Measurements from ENCODE around the gene GFI1B.

GFI1B gene

DNA sequence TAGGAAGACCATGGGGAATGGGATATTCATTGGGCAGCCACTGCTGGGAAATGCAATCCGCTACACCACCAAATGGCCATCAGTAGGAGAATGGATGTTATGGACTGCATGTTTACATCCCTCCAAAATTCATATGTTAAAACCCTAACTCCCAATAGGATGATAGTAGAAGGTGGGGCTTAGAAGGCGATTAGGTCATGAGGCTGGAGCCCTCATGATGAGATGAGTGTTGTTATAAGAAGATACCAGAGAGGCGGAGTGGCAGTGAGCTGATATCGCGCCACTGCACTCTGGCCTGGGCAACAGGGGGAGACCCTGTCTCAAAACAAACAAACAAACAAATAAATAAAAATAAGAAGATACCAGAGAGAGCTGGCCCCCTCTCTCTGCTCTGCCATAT, 36.2 kb downstream of the GFI1B start:
- no peak for DNase-seq (ENCODE audit: low read depth)

DNA sequence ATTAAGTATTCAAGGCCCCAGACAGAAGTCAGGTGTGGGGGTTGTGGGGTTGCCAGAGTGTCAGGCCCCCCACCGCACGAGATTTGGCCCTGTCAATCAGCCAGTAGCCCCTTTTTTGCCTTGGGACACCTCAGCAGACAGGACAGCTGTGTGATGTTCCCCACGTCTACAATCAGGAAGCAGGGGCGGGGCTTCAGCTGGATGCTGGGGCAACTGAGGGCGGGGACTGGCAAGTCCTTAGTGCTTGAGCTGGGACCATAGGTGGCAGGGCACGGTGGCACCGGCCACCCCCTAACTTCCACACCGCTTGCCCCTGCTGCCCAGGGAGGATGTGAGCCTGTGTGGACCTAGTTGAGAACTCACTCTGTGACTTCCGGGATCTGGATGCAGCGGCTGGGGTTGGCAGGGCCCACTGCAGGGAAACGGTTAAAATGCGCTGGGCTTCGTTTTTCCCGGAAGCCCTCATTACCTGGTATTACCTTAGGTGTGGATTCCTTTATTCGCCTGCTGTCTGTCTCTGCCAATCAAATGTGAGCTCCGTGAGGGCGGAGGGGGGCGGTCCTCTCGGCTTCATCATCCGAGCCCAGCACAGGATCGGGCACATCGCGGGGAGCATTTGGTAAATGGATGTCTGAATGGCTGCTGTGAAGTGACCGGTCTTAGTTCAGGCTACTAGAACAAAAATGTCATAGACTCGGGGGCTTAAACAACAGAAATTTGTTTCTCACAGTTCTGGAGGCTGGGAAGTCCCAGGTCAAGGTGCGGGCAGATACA, 44.8 kb downstream of the GFI1B start:
- no peak for DNase-seq (ENCODE audit: low read depth)

DNA sequence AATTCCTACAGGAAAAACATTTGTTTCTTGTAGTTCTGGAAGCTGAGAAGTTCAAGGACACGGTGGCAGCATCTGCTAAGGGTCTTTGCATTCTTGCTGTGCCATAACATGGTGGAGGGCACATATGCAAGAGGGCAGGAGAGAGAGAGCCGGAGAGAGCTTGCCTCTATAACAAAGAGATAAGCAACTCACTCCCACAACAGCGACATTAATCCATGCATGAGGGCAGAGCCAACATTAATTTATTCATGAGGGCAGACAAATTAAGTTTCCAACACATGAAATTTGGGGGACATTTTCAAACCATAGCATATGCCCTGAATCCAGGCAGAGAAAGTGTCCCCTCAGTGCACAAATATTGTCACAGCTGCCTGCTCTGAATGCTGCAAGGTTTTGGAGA, 47.9 kb downstream of the GFI1B start:
- DNase-seq (ENCODE audit: low read depth) = no peak

DNA sequence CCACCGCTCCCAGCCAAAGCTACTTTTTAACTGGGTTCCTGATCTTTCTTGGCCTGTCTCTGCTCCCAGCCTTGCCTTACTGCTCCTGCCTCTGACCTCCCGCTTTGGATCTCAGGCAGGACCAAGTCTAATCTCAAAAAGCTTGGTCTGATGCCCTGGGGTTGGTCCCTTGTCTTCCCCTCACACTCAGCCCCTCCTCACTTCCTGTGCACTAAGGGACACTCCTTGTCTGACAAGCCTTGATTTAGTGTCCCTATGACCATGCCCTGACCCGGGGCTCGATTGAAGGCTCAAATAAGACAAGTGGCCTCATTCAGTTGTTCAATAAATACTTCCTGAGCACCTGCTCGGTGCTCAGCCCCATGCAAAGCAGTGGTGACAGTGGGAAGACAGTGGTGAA, 48.6 kb downstream of the GFI1B start:
- no peak for DNase-seq (ENCODE audit: low read depth)

DNA sequence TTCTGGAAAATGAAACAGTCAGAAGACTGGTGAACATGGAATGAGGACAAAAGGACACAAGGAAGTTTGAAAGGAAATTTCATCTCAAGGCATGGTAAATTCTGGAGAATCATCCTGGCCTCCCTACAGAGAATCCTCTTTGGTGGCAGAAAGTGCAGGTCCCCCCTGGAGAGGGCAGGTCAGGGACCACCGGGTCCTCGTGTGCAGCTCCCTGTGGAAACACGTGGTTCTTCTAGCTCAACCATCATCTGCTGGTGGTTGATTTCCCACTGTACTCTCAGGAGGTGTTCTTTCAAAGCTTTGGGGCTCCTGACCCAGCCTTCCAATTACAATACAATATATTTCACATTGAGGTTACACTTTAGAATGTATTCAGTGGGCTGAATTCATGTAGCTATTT, 49.7 kb downstream of the GFI1B start:
- DNase-seq (ENCODE audit: low read depth) = no peak

DNA sequence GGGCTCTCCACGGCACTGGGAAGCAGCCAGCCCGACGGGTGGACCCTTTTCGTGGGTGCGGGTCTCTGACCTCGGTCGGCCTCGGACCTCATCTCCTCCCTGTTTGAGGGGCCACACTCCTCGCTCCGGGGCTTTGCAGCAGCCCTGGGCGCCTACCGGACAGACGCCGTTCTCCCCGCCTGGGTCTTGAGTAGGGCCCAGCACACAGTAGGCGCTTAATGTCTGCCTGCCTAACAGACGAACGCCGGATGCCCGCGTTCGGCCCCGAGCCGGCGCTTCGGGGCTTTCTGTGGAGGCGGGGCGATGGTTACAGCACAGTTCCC, 51.5 kb downstream of the GFI1B start:
- DNase-seq (ENCODE audit: low read depth) = no peak

DNA sequence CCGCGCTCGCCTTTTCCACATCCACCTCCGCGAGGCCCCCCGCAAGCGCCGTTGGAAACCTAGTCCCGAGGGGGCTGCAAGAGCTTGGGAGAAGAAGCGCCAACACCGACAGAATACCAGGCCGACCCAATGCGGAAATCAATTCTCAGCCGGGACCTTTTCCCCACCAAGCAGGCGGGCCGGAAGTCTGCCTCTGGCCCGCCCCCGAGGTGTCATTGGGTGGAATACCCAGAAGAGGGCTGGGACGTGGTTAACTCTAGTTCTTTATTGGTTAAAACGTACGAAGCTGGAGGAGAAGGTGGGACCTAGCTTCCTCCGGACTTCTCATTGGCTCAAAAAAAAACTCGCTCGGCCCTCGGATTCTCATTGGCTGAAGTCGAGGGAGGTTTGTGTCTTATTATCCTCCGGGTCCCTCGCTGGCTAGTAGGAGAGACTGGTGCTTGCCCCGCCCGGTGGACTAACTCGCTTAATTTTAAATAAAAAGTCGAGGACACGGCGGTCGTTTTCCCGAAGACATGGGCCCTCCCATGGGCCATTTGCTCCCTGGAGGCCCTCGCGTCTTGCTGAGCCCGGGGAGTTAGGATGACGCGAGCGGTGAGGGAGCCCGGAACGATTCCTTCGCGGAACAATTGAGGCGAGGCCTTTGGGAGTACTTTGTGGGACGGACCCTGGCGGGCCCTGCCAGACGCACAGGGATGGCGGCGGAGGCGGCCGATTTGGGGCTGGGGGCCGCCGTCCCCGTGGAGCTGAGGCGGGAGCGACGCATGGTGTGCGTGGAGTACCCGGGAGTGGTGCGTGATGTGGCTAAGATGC, 52.0 kb downstream of the GFI1B start, which contains the start of gene GTF3C5:
TSS of gene GTF3C5 (plus strand) at position 681 of the 813 bp plus-strand sequence. CDS start at position 696, 15 bp downstream.
- peak; percentile 98 for DNase-seq (ENCODE audit: low read depth)

DNA sequence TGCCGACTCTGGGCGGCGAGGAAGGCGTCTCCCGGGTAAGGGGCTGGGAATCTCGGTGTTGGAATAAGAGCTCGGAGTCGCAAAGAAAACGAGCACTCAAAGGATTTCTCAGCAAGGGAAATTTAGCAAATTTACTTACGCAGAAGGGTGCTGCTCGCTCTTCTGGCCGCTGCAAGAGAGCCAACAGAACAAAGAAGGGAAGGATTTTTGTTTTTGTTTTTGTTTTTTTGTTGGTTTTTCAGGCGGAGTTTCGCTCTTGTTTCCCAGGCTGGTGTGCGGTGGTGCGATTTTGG, 52.6 kb downstream of the GFI1B start:
- DNase-seq (ENCODE audit: low read depth) = no peak

DNA sequence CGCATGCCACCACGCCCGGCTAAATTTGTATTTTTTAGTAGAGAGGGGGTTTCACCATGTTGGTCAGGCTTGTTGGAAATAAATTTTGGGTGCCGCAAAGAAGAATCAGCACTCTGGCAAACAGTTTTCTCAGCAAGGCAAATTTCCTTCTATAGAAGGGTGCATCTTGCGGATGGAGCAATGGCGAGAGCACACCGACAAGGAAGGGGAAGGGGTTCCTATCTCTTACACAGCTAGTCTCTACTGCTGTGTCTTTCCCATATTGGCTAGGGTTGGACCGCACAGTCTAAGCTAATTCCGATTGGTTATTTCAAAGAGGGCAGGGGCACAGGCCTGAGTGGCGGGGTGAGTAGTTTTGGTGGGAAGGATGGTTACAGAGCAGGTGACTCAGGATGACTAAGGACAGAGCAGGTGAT, 53.0 kb downstream of the GFI1B start:
- no peak for DNase-seq (ENCODE audit: low read depth)

DNA sequence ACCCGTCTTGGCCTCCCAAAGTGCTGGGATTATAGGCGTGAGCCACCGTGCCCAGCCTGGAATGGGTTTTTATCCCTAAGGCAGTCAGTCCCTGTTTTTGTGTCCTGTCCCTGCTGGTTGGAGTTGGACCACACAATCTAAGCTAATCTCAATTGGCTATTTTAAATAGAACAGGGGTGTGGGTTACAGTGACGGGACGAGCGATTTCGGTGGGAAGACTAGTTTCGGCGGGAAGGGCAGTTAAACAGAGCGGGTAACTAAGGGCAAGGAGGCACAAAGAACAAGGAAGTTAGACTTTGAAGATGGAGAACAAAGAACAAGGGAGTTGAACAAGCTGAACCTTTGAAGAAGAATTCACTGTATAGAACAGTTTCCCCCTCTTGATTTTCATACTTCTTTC, 53.7 kb downstream of the GFI1B start:
- no peak for DNase-seq (ENCODE audit: low read depth)

DNA sequence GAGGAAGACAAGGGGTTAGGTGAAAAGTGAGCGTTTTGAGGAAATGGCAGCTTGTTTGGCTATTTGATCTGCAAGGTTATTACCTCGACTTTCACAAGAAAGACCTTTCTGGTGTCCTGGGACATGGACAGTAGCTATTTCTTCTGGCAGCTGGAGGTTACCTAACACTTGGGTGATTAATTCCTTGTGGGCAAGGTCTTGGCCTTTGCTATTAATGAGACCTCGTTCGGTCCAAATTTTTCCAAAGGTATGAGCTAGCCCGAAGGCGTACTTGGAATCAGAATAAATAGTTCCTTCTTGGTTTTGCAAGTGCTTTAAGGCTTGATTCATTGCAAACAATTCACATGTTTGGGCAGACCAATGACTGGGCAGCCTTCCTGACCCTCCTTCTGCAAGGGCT, 57.2 kb downstream of the GFI1B start:
- DNase-seq (ENCODE audit: low read depth) = no peak

DNA sequence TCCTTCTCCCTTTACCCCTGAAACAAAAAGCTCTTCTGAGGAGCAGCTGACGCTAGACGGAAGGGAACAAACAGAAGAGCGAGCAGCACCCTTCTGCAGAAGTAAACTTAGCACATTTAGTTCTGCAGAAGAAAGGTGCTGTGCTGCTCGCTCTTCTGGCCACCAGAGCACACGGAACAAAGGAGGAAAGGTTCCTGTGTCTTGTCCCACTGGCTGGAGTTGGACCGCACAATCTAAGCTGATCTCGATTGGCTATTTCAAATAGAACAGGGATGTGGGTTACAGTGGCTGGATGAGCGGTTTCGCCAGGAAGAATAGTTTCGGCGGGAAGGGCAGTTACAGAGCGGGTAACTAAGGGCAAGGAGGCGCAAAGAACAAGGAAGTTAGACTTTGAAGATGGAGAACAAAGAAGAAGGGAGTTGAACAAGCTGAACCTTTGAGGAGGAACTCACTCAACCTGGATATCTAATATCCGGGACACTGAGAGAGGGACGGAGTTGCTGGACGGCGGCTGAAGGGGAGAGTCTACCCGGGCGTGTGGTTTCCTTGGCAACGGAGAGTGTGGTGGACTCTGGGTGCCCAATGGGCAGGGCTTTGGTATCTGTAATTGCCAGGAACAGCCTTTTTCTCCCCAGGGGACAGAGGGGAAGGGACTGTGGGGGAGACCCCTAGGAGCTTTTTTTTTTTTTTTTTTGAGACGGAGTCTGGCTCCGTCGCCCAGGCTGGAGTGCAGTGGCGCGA, 59.5 kb downstream of the GFI1B start:
- DNase-seq (ENCODE audit: low read depth) = no peak

DNA sequence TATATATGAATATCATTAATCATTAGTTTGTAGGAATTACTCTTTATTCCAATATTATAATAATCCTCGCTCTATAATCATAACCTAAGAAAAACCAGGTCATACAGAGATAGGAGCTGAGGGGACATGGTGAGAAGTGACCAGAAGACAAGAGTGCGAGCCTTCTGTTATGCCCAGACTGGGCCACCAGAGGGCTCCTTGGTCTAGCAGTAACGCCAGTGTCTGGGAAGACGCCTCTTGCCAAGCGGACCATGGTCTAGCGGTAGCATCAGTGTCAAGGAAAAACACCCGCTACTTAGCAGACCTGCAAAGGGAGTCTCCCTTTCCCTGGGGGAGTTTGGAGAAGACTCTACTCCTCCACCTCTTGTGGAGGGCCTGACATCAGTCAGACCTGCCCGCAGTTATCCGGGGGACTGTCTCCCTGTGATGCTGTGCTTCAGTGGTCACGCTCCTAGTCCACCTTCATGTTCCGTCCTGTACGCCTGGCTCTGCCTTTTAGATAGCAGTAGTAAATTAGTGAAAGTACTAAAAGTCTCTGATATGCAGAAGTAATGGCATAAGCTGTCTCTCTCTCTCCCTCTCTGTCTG, 62.5 kb downstream of the GFI1B start:
- DNase-seq (ENCODE audit: low read depth) = peak; percentile 23
